VCaP (cell line): Measurements from ENCODE around the gene IMPA2.

ENCODE experiments used
- H3K27ac ChIP-seq: fragments of 450-650 bp; 2 replicates; pipeline ENCODE4 v1.5.1; 2017
- TF ChIP-seq, protein P1 (sequence below): fragments of 450-650 bp; conservative IDR thresholded peaks from 2 replicates; pipeline ENCODE4 v1.5.1; 2017; ENCODE audit warnings: mild to moderate bottlenecking, moderate library complexity

The IMPA2 gene

DNA sequence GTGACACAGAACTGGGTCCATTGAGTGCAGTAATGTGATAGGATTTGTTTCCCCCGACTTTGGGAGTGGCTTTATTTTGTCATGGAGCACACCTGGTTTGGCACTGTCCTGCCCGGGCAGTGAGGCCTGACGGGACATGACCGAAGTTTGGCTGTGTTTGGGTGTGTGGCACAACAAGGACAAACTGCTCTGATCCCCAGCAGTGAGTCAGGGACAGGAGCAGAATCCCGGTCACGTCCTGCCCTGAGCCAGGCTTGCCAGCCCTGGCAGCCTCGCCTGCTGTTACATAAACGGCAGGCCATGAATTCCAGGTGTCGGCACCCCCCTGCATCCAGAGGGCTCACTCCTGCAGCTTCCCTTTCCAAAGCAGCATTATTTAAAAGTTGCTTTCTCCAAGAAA lies 45.7 kb downstream of the IMPA2 start:
- H3K27ac ChIP-seq, result no peak overlapping the region
- TF ChIP-seq, protein P1, sequence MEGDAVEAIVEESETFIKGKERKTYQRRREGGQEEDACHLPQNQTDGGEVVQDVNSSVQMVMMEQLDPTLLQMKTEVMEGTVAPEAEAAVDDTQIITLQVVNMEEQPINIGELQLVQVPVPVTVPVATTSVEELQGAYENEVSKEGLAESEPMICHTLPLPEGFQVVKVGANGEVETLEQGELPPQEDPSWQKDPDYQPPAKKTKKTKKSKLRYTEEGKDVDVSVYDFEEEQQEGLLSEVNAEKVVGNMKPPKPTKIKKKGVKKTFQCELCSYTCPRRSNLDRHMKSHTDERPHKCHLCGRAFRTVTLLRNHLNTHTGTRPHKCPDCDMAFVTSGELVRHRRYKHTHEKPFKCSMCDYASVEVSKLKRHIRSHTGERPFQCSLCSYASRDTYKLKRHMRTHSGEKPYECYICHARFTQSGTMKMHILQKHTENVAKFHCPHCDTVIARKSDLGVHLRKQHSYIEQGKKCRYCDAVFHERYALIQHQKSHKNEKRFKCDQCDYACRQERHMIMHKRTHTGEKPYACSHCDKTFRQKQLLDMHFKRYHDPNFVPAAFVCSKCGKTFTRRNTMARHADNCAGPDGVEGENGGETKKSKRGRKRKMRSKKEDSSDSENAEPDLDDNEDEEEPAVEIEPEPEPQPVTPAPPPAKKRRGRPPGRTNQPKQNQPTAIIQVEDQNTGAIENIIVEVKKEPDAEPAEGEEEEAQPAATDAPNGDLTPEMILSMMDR, result no peak

- no peak overlapping the region for H3K27ac ChIP-seq
- TF ChIP-seq, protein P1, result no peak
Measured at GRCh38 chr18:12027480-12027879, 46.2 kb downstream of the IMPA2 start.

DNA sequence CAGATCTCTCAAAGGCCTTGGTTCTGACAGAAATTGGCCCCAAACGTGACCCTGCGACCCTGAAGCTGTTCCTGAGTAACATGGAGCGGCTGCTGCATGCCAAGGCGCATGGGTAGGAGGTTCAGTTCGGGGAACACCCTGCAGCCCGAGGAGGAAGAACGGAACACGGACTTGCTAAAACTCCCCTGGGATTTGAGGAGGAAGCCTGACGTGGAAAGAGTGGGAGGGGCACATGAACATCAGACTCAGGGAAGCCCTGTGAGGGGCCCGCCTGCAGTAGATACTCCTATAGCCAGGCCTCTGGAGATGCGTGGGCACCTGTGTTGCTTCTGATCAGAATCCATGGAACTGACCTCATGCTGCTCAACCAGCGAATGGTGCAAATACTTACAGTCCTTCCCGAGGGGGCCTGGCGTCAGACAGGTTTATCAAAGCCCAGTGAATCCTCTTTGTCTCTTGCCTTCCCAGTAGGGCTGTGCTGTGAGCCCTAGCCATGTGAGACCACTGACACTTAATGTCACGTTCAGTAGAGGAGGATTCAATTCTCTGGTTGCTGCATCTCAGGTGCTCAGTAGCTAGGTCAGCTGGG lies 46.8 kb downstream of the IMPA2 start:
- no peak overlapping the region for H3K27ac ChIP-seq
- TF ChIP-seq, protein P1, result no peak

DNA sequence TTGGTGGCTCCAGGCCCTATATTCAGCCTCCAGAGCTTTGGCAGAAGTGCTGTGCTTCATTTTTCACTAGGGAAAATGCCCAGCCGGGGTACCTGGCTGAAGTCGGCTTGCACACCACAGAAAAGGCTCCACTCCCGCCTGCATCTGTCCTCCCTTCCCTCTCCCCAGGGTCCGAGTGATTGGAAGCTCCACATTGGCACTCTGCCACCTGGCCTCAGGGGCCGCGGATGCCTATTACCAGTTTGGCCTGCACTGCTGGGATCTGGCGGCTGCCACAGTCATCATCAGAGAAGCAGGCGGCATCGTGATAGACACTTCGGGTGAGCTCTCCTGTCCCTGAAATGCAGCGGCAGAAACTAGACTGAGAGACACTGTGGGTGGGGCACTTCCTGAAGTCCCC lies 47.4 kb downstream of the IMPA2 start:
- no peak overlapping the region for H3K27ac ChIP-seq
- TF ChIP-seq, protein P1, result no peak

- TF ChIP-seq, protein P1, result no peak
- no peak overlapping the region for H3K27ac ChIP-seq
Measured at GRCh38 chr18:12029786-12030584, 48.7 kb downstream of the IMPA2 start.

GRCh38 chr18:12030670-12031069 lies 49.4 kb downstream of the IMPA2 start:
- TF ChIP-seq, protein P1, result no peak
- H3K27ac ChIP-seq, result no peak overlapping the region

GRCh38 chr18:12031181-12031580 lies 49.9 kb downstream of the IMPA2 start:
- H3K27ac ChIP-seq, result no peak overlapping the region
- TF ChIP-seq, protein P1, result no peak
